GM12878 (cell line): ENCODE measurements around the gene NUMBL. TPM values are rescaled to one million over a fixed set of nuclear protein-coding genes. Genes with fewer than 3 reads are reported as not detected.

Source experiments
- ATAC-seq: fragments of 200-7000 bp; cut with Tn5 transposase; 3 replicates; pipeline ENCODE4 v1.9.1; 2020; ENCODE audit warnings: mild to moderate bottlenecking, moderate library complexity
- BruUV-seq: library from RNA; stranded (reverse); fragments of 400-500 nt; replicated peaks from 2 replicates; lab custom pipeline; 2021; lab: Mats Ljungman, UMichigan
- CTCF ChIA-PET: fragments of 300-600 bp; sonication (Branson Sonifier 250); formaldehyde crosslinking; extraction: SDS; loops from one replicate; lab custom pipeline; 2021; ENCODE audit warnings: inconsistent platforms; lab: Yijun Ruan, JAX
- POLR2A ChIA-PET: fragments of 350-600 bp; formaldehyde crosslinking; extraction: SDS; loops from one replicate; lab custom pipeline; 2021; ENCODE audit warnings: inconsistent platforms; lab: Charles Lee
- RAD21 ChIA-PET: fragments of 300-600 bp; sonication (Branson Sonifier 250); formaldehyde crosslinking; loops from one replicate; lab custom pipeline; 2023; ENCODE audit warnings: antibody characterized with exemption; ENCODE audit not compliant: unreplicated experiment; lab: Charles Lee
- SMC1A ChIA-PET: fragments of 300-600 bp; sonication (Branson Sonifier 250); formaldehyde crosslinking; loops from one replicate; lab custom pipeline; 2023; ENCODE audit not compliant: unreplicated experiment, uncharacterized antibody; lab: Charles Lee
- DNase-seq: peaks from one replicate; pipeline ENCODE4 v3.0.0-alpha.2; 2011; ENCODE audit warnings: low read depth, low spot score
- FAIRE-seq: peaks from 3 replicates; lab custom pipeline; 2011; peaks lifted over from hg19 to GRCh38; lab: Jason Lieb, UNC
- H2AFZ ChIP-seq: 2 replicates; pipeline ENCODE4 v1.6.0; 2011; ENCODE audit warnings: low read depth, low read length, control low read depth; ENCODE audit not compliant: control insufficient read depth
- H3K27ac ChIP-seq: 2 replicates; pipeline ENCODE4 v1.5.1; 2011; ENCODE audit warnings: control low read depth; ENCODE audit not compliant: control insufficient read depth, insufficient read depth
- H3K27me3 ChIP-seq, 2 experiments: replicated peaks in 1 of 2; 2 replicates each; pipeline versions ENCODE4 v1.6.0 to v1.6.1; 2011; ENCODE audit warnings: low read length in 1 of 2; ENCODE audit not compliant: control insufficient read depth in 2 of 2, insufficient read depth in 2 of 2
- H3K36me3 ChIP-seq, 2 experiments: 2 replicates each; pipeline ENCODE4 v1.5.1; 2011; ENCODE audit warnings: low read length in 1 of 2; ENCODE audit not compliant: control insufficient read depth in 2 of 2, insufficient read depth in 2 of 2
- H3K4me1 ChIP-seq: 2 replicates; pipeline ENCODE4 v1.6.1; 2011; ENCODE audit warnings: mild to moderate bottlenecking, low read length, moderate library complexity, mixed read lengths; ENCODE audit not compliant: control insufficient read depth, insufficient read depth
- H3K4me2 ChIP-seq: 2 replicates; pipeline ENCODE4 v1.6.0; 2011; ENCODE audit warnings: control low read depth; ENCODE audit not compliant: control insufficient read depth, insufficient read depth
- H3K4me3 ChIP-seq: fragments of 200-600 bp; sonication (generic); 2 replicates; pipeline ENCODE4 v1.5.1; 2016
- H3K79me2 ChIP-seq: 2 replicates; pipeline ENCODE4 v1.6.0; 2011; ENCODE audit warnings: low read length; ENCODE audit not compliant: control insufficient read depth, insufficient read depth
- H3K9ac ChIP-seq: 2 replicates; pipeline ENCODE4 v1.8.0; 2011; ENCODE audit warnings: low read length, control low read depth, mixed read lengths; ENCODE audit not compliant: control insufficient read depth, insufficient read depth
- H3K9me3 ChIP-seq: replicated peaks from 3 replicates; pipeline ENCODE4 v1.5.1; 2011; ENCODE audit warnings: mild to moderate bottlenecking, low read length; ENCODE audit not compliant: control insufficient read depth, insufficient read depth
- H4K20me1 ChIP-seq: 2 replicates; pipeline ENCODE4 v1.6.0; 2011; ENCODE audit not compliant: control insufficient read depth, insufficient read depth
- ATF3 ChIP-seq: IDR thresholded peaks from 2 replicates; pipeline ENCODE4 v1.6.1; 2011; ENCODE audit warnings: low read depth, mild to moderate bottlenecking, low read length, moderate library complexity, borderline replicate concordance; ENCODE audit errors: extremely low read depth
- BRCA1 ChIP-seq: IDR thresholded peaks from 2 replicates; pipeline ENCODE4 v1.6.1; 2011; ENCODE audit warnings: low read depth, low read length, improper control_type of control experiment
- E2F4 ChIP-seq: IDR thresholded peaks from 2 replicates; pipeline ENCODE4 v1.6.1; 2012; ENCODE audit warnings: low read depth, low read length, improper control_type of control experiment
- JUNB ChIP-seq: IDR thresholded peaks from 2 replicates; pipeline ENCODE4 v1.6.1; 2016; ENCODE audit warnings: antibody characterized with exemption, mild to moderate bottlenecking
- MYC ChIP-seq: IDR thresholded peaks from 2 replicates; pipeline ENCODE4 v1.6.1; 2011; ENCODE audit warnings: mild to moderate bottlenecking, low read length, moderate library complexity, inconsistent platforms; ENCODE audit not compliant: insufficient read depth, insufficient replicate concordance, insufficient read length, severe bottlenecking
- NFIC ChIP-seq: IDR thresholded peaks from 2 replicates; pipeline ENCODE4 v1.6.1; 2012; ENCODE audit warnings: low read depth, mild to moderate bottlenecking, inconsistent platforms, low read length, moderate library complexity
- NR2F1 ChIP-seq: fragments of 450-650 bp; conservative IDR thresholded peaks from 2 replicates; pipeline ENCODE4 v1.6.1; 2017; ENCODE audit warnings: mild to moderate bottlenecking
- RAD51 ChIP-seq: fragments of 450-650 bp; IDR thresholded peaks from 2 replicates; pipeline ENCODE4 v1.6.1; 2016; ENCODE audit warnings: moderate library complexity, mild to moderate bottlenecking, inconsistent platforms
- SREBF2 ChIP-seq: IDR thresholded peaks from 2 replicates; pipeline ENCODE4 v1.6.1; 2012; ENCODE audit warnings: mild to moderate bottlenecking, low read length
- TAF1 ChIP-seq: IDR thresholded peaks from 2 replicates; pipeline ENCODE4 v1.6.1; 2011; ENCODE audit warnings: mild to moderate bottlenecking, low read depth, low read length, borderline replicate concordance
- TCF12 ChIP-seq: IDR thresholded peaks from 2 replicates; pipeline ENCODE4 v1.6.1; 2011; ENCODE audit warnings: low read depth, mild to moderate bottlenecking, low read length
- WGBS: methylation state at CpG from one replicate; pipeline ENCODE4 v1.1.6; 2016; ENCODE audit warnings: low lambda C conversion rate; ENCODE audit not compliant: insufficient replicate concordance, insufficient coverage; ENCODE audit errors: missing lambda C conversion rate; 5-methylcytosine and 5-hydroxymethylcytosine counted together
- in situ Hi-C: fragments of 300-500 bp; cut with MboI; formaldehyde crosslinking; loops from 9 replicates; pipeline ENCODE4 v1.14.3; 2018; ENCODE audit warnings: mixed read lengths
- intact Hi-C: fragments of 100-400 bp; cut with micrococcal nuclease; formaldehyde crosslinking; loops from one replicate; pipeline ENCODE4 v1.14.2; 2022; ENCODE audit not compliant: unreplicated experiment
- polyA plus RNA-seq, 11 experiments: library from polyadenylated mRNA; depleted of rRNA in 4 of 11; unstranded in 6 of 11; stranded (reverse) in 5 of 11; fragments of >200 nt; fragmentation: Nextera tagmentation in 4 of 11; fragmentation: Illumina TruSeq in 1 of 11; extraction: Ambion mirVana in 4 of 11; extraction: Trizol in 1 of 11; gene quantifications; 1 replicate in 1 of 11; 2 replicates in 10 of 11; pipeline versions ENCODE4 v1.2.1 to v1.2.3, GENCODE V29; 2011 to 2016; ENCODE audit warnings: inconsistent platforms in 2 of 11, missing spikeins in 2 of 11, low read depth in 1 of 11
- total RNA-seq, 4 experiments: library from RNA; depleted of rRNA in 3 of 4; stranded (reverse); fragments of >200 nt in 3 of 4; fragmentation: Illumina TruSeq in 1 of 4; extraction: Trizol in 1 of 4; gene quantifications; 2 replicates each; pipeline versions ENCODE4 v1.2.1 to v1.2.3, GENCODE V29; 2013 to 2021
- TF ChIP-seq, protein P1 (sequence below): IDR thresholded peaks from 2 replicates; pipeline ENCODE4 v1.6.1; 2012; ENCODE audit warnings: mild to moderate bottlenecking, low read depth, low read length

Gene NUMBL
- total and polyA plus RNA-seq, 10 of the 15 experiments (the other 5 are each of a cell fraction or from before 2014, with no cell fraction given) = 0.16 to 9.4 (median 1.9) TPM

- POLR2A ChIA-PET = interaction anchor here (0.7 kb wide), 1 partner anchor 231 kb away, joined by 4 read pairs; no protein-coding TSS in a partner anchor
- no peaks in the 10 kb centered on the region for H3K79me2 ChIP-seq
- RAD21 ChIA-PET = no interaction called here
- no peaks in the 10 kb centered on the region for H3K9me3 ChIP-seq
- H3K9ac ChIP-seq = no peak overlapping the region
- intact Hi-C loops = no loop called here
- WGBS = 86% methylated on average over 11 of the region's 11 CpGs
- no peak for TF ChIP-seq TCF12
- no peak for TF ChIP-seq ATF3
- TF ChIP-seq JUNB = no peak
- no peak for TF ChIP-seq TAF1
- TF ChIP-seq NR2F1 = no peak
- TF ChIP-seq, protein P1, sequence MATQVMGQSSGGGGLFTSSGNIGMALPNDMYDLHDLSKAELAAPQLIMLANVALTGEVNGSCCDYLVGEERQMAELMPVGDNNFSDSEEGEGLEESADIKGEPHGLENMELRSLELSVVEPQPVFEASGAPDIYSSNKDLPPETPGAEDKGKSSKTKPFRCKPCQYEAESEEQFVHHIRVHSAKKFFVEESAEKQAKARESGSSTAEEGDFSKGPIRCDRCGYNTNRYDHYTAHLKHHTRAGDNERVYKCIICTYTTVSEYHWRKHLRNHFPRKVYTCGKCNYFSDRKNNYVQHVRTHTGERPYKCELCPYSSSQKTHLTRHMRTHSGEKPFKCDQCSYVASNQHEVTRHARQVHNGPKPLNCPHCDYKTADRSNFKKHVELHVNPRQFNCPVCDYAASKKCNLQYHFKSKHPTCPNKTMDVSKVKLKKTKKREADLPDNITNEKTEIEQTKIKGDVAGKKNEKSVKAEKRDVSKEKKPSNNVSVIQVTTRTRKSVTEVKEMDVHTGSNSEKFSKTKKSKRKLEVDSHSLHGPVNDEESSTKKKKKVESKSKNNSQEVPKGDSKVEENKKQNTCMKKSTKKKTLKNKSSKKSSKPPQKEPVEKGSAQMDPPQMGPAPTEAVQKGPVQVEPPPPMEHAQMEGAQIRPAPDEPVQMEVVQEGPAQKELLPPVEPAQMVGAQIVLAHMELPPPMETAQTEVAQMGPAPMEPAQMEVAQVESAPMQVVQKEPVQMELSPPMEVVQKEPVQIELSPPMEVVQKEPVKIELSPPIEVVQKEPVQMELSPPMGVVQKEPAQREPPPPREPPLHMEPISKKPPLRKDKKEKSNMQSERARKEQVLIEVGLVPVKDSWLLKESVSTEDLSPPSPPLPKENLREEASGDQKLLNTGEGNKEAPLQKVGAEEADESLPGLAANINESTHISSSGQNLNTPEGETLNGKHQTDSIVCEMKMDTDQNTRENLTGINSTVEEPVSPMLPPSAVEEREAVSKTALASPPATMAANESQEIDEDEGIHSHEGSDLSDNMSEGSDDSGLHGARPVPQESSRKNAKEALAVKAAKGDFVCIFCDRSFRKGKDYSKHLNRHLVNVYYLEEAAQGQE = no peak
- no peak for TF ChIP-seq E2F4
- no peak for TF ChIP-seq BRCA1
- TF ChIP-seq RAD51 = no peak
- TF ChIP-seq MYC = no peak
- TF ChIP-seq NFIC = no peak
- no peak for TF ChIP-seq SREBF2
- TF ChIP-seq, all 136 proteins: peak for 0
- Histone ChIP-seq H3K27me3 (no peaks in the 10 kb centered on the region), H3K4me2 (no peak overlapping the region), H2AFZ (no peak overlapping the region), H3K4me1 (peaks cover 12% of the 10 kb centered on the region; the same call in 1 of the 2 replicates), H3K4me3 (no peak overlapping the region), H3K27ac (no peak overlapping the region), H3K36me3 (no peaks in the 10 kb centered on the region; a peak in 1 of 4 replicates), H4K20me1 (no peaks in the 10 kb centered on the region)
- ATAC-seq (no peak), DNase-seq (no peak), FAIRE-seq (no peak)
- CTCF ChIA-PET = no interaction called here
- SMC1A ChIA-PET = no interaction called here
- in situ Hi-C loops = no loop called here
- BruUV-seq = no TSS peak
These were observed 2.8 kb upstream of the NUMBL start for GRCh38 chr19:40693150-40693788.
